ENCODE results near the gene CACNB2. TPM values are rescaled to one million over a fixed set of nuclear protein-coding genes. Genes with fewer than 3 reads are reported as not detected.
A peak's percentile ranks its signal among the peaks of the same experiment; 100 is the strongest.

The CACNB2 gene
- total RNA-seq, 1 experiment from 2014 or later, result 3.2 TPM

GRCh38 chr10:18224626-18225445, 84.6 kb downstream of the CACNB2 start:
- ATAC-seq (peak; percentile 82), DNase-seq (ENCODE audit: low spot score) (peak; percentile 27)
- peaks cover 24% of the 10 kb centered on the region for H3K4me1 Mint-ChIP-seq
- H3K27ac Mint-ChIP-seq, result no peak overlapping the region
- ChIA-PET CTCF (interaction anchor here (0.6 to 1.8 kb wide), 6 partner anchors 9 to 1132 kb away, joined by 3 to 9 read pairs (median 3); no protein-coding TSS in a partner anchor), POLR2A (no interaction called here)
- H3K9me3 Mint-ChIP-seq, result no peaks in the 10 kb centered on the region
- TF ChIP-seq, protein P1, sequence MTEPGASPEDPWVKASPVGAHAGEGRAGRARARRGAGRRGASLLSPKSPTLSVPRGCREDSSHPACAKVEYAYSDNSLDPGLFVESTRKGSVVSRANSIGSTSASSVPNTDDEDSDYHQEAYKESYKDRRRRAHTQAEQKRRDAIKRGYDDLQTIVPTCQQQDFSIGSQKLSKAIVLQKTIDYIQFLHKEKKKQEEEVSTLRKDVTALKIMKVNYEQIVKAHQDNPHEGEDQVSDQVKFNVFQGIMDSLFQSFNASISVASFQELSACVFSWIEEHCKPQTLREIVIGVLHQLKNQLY (CRISPR knock-in tag; IDR thresholded peaks at IDR 0.05), result no peak
- TF ChIP-seq SP1 (CRISPR knock-in tag; conservative IDR thresholded peaks at IDR 0.05), result no peak
- TF ChIP-seq NR1H2 (CRISPR knock-in tag; IDR thresholded peaks at IDR 0.05), result no peak
- no peak for TF ChIP-seq PRDM15 (CRISPR knock-in tag; IDR thresholded peaks at IDR 0.05)
- TF ChIP-seq SMAD3 (CRISPR knock-in tag; IDR thresholded peaks at IDR 0.05; ENCODE audit: borderline replicate concordance), result no peak
- H3K27me3 Mint-ChIP-seq (ENCODE audit: low read depth), result no peaks in the 10 kb centered on the region
- H3K4me3 Mint-ChIP-seq, result no peak overlapping the region
- H3K36me3 Mint-ChIP-seq, result no peaks in the 10 kb centered on the region

- no peak for ATAC-seq
- no peak for DNase-seq (ENCODE audit: low spot score)
- no peak for TF ChIP-seq ZBTB21 (CRISPR knock-in tag; IDR thresholded peaks at IDR 0.05; ENCODE audit: borderline replicate concordance)
- TF ChIP-seq NFE2L1 (CRISPR knock-in tag; IDR thresholded peaks at IDR 0.05), result no peak
- no peak for TF ChIP-seq SMAD4 (CRISPR knock-in tag; IDR thresholded peaks at IDR 0.05)
- no peak for TF ChIP-seq GABPB1 (CRISPR knock-in tag; IDR thresholded peaks at IDR 0.05)
- TF ChIP-seq ATF1 (CRISPR knock-in tag; IDR thresholded peaks at IDR 0.05), result no peak
- TF ChIP-seq, protein P2, sequence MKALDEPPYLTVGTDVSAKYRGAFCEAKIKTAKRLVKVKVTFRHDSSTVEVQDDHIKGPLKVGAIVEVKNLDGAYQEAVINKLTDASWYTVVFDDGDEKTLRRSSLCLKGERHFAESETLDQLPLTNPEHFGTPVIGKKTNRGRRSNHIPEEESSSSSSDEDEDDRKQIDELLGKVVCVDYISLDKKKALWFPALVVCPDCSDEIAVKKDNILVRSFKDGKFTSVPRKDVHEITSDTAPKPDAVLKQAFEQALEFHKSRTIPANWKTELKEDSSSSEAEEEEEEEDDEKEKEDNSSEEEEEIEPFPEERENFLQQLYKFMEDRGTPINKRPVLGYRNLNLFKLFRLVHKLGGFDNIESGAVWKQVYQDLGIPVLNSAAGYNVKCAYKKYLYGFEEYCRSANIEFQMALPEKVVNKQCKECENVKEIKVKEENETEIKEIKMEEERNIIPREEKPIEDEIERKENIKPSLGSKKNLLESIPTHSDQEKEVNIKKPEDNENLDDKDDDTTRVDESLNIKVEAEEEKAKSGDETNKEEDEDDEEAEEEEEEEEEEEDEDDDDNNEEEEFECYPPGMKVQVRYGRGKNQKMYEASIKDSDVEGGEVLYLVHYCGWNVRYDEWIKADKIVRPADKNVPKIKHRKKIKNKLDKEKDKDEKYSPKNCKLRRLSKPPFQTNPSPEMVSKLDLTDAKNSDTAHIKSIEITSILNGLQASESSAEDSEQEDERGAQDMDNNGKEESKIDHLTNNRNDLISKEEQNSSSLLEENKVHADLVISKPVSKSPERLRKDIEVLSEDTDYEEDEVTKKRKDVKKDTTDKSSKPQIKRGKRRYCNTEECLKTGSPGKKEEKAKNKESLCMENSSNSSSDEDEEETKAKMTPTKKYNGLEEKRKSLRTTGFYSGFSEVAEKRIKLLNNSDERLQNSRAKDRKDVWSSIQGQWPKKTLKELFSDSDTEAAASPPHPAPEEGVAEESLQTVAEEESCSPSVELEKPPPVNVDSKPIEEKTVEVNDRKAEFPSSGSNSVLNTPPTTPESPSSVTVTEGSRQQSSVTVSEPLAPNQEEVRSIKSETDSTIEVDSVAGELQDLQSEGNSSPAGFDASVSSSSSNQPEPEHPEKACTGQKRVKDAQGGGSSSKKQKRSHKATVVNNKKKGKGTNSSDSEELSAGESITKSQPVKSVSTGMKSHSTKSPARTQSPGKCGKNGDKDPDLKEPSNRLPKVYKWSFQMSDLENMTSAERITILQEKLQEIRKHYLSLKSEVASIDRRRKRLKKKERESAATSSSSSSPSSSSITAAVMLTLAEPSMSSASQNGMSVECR (CRISPR knock-in tag; IDR thresholded peaks at IDR 0.05; ENCODE audit: borderline replicate concordance), result no peak
- Mint-ChIP-seq H3K36me3 (no peaks in the 10 kb centered on the region), H3K27me3 (ENCODE audit: low read depth) (no peaks in the 10 kb centered on the region), H3K4me1 (peaks cover 24% of the 10 kb centered on the region), H3K9me3 (no peaks in the 10 kb centered on the region), H3K4me3 (no peak overlapping the region), H3K27ac (no peak overlapping the region)
- POLR2A ChIA-PET, result interaction anchor here (1.1 kb wide), 1 partner anchor 90 kb away, joined by 3 read pairs; no protein-coding TSS in a partner anchor
- CTCF ChIA-PET, result interaction anchor here (0.6 kb wide), 1 partner anchor 89 kb away, joined by 4 read pairs; no protein-coding TSS in a partner anchor
Measured at GRCh38 chr10:18226336-18226735, 86.1 kb downstream of the CACNB2 start.

DNA sequence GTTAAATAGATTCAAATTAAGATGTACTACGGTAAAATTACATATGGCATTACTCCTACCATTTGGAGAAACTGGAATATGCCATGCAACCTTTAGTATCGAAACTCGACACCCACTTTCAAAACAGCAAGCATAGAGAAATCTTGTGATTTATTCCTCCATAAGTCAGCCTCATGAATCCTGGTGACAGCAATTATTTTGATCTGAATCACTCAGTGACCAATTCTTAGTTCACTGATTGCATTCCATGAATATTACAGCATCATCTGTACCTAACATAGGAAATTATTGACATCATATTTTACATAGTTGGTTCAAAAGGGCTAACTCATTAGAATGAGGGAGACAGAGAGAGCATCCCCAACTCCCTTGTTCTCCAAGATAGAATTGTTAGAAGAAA, 89.6 kb downstream of the CACNB2 start:
- no peaks in the 10 kb centered on the region for H3K27me3 Mint-ChIP-seq (ENCODE audit: low read depth)
- H3K27ac Mint-ChIP-seq, result no peak overlapping the region
- POLR2A ChIA-PET, result no interaction called here
- no peak overlapping the region for H3K4me3 Mint-ChIP-seq
- no peak for ATAC-seq
- H3K9me3 Mint-ChIP-seq, result no peaks in the 10 kb centered on the region
- DNase-seq (ENCODE audit: low spot score), result no peak
- H3K36me3 Mint-ChIP-seq, result peaks cover 2% of the 10 kb centered on the region; the same call in 1 of the 2 replicates
- peaks cover 24% of the 10 kb centered on the region for H3K4me1 Mint-ChIP-seq
- CTCF ChIA-PET, result no interaction called here
- TF ChIP-seq ESRRA (CRISPR knock-in tag; IDR thresholded peaks at IDR 0.05; ENCODE audit: borderline replicate concordance), result no peak
- TF ChIP-seq, protein P3, sequence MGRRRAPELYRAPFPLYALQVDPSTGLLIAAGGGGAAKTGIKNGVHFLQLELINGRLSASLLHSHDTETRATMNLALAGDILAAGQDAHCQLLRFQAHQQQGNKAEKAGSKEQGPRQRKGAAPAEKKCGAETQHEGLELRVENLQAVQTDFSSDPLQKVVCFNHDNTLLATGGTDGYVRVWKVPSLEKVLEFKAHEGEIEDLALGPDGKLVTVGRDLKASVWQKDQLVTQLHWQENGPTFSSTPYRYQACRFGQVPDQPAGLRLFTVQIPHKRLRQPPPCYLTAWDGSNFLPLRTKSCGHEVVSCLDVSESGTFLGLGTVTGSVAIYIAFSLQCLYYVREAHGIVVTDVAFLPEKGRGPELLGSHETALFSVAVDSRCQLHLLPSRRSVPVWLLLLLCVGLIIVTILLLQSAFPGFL (CRISPR knock-in tag; IDR thresholded peaks at IDR 0.05; ENCODE audit: borderline replicate concordance), result no peak
- TF ChIP-seq ETV6 (CRISPR knock-in tag; IDR thresholded peaks at IDR 0.05), result no peak
- TF ChIP-seq, protein P4, sequence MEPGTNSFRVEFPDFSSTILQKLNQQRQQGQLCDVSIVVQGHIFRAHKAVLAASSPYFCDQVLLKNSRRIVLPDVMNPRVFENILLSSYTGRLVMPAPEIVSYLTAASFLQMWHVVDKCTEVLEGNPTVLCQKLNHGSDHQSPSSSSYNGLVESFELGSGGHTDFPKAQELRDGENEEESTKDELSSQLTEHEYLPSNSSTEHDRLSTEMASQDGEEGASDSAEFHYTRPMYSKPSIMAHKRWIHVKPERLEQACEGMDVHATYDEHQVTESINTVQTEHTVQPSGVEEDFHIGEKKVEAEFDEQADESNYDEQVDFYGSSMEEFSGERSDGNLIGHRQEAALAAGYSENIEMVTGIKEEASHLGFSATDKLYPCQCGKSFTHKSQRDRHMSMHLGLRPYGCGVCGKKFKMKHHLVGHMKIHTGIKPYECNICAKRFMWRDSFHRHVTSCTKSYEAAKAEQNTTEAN (CRISPR knock-in tag; IDR thresholded peaks at IDR 0.05), result no peak
- TF ChIP-seq TCF7 (CRISPR knock-in tag; IDR thresholded peaks at IDR 0.05; ENCODE audit: low read depth), result no peak
- TF ChIP-seq EMX1 (CRISPR knock-in tag; IDR thresholded peaks at IDR 0.05), result no peak
- TF ChIP-seq TP53 (CRISPR knock-in tag; IDR thresholded peaks at IDR 0.05), result no peak
- no peak for TF ChIP-seq ATF2 (CRISPR knock-in tag; IDR thresholded peaks at IDR 0.05; ENCODE audit: borderline replicate concordance, low read depth)
